ENCODE data around the gene PYGL. TPM values are rescaled to one million over a fixed set of nuclear protein-coding genes. Genes with fewer than 3 reads are reported as not detected.

The PYGL gene
- total RNA-seq = under 1 TPM; 0.44 to 0.81 TPM
- not detected for polyA plus RNA-seq

GRCh38 chr14:50943943-50944646 is at the start of gene PYGL:
Gene PYGL (minus strand): TSS chr14:50944483. CDS start chr14:50944403, 80 bp downstream.
- Mint-ChIP-seq H3K9me3 (peaks cover 0 to 3% (median 0%) of the 10 kb centered on the region in 5 donors), H3K27me3 (peaks cover 29 to 52% of the 10 kb centered on the region in 2 donors), H3K4me3 (peak within 1 kb of the TSS; percentile 74 to 93 (median 86)), H3K36me3 (peaks cover 0 to 6% (median 0%) of the 10 kb centered on the region in 3 donors), H3K4me1 (peaks cover 13 to 22% (median 13%) of the 10 kb centered on the region in 3 donors), H3K27ac (peak within 1 kb of the TSS in 2 of 8 donors; percentile 41 to 50)
- Histone ChIP-seq H3K4me3 (ENCODE audit: low read length) (peak within 1 kb of the TSS; percentile 58), H3K4me1 (ENCODE audit: insufficient read depth, low read length) (peaks cover 6% of the 10 kb centered on the region), H3K27me3 (ENCODE audit: insufficient read depth, low read length, poor library complexity, severe bottlenecking) (peaks cover 22% of the 10 kb centered on the region), H3K36me3 (ENCODE audit: insufficient read depth, low read length) (no peaks in the 10 kb centered on the region), H3K27ac (ENCODE audit: low read depth, low read length) (peak within 1 kb of the TSS; percentile 44), H3K9me3 (ENCODE audit: low read length) (no peaks in the 10 kb centered on the region)
- CTCF ChIA-PET = no interaction called here
- DNase-seq = peak in 2 of 5 donors; percentile 1 to 12
- POLR2A ChIA-PET = no interaction called here

GRCh38 chr14:50985859-50986331 is 41.6 kb upstream of the PYGL start:
- peaks cover 4 to 36% of the 10 kb centered on the region in 2 donors for H3K27me3 Mint-ChIP-seq
- no peak overlapping the region for H3K4me3 ChIP-seq (ENCODE audit: low read length)
- DNase-seq = no peak
- H3K4me1 ChIP-seq (ENCODE audit: insufficient read depth, low read length) = no peaks in the 10 kb centered on the region
- ChIA-PET POLR2A (no interaction called here), CTCF (no interaction called here)
- H3K27me3 ChIP-seq (ENCODE audit: insufficient read depth, low read length, poor library complexity, severe bottlenecking) = no peaks in the 10 kb centered on the region
- H3K36me3 ChIP-seq (ENCODE audit: insufficient read depth, low read length) = no peaks in the 10 kb centered on the region
- H3K27ac Mint-ChIP-seq = peak overlapping the region in 1 of 8 donors; percentile 75
- H3K27ac ChIP-seq (ENCODE audit: low read depth, low read length) = no peak overlapping the region
- H3K4me1 Mint-ChIP-seq = no peaks in the 10 kb centered on the region
- no peaks in the 10 kb centered on the region for H3K9me3 ChIP-seq (ENCODE audit: low read length)
- H3K9me3 Mint-ChIP-seq = no peaks in the 10 kb centered on the region
- peaks cover 0 to 2% (median 0%) of the 10 kb centered on the region in 3 donors for H3K36me3 Mint-ChIP-seq
- H3K4me3 Mint-ChIP-seq = no peak overlapping the region

DNA sequence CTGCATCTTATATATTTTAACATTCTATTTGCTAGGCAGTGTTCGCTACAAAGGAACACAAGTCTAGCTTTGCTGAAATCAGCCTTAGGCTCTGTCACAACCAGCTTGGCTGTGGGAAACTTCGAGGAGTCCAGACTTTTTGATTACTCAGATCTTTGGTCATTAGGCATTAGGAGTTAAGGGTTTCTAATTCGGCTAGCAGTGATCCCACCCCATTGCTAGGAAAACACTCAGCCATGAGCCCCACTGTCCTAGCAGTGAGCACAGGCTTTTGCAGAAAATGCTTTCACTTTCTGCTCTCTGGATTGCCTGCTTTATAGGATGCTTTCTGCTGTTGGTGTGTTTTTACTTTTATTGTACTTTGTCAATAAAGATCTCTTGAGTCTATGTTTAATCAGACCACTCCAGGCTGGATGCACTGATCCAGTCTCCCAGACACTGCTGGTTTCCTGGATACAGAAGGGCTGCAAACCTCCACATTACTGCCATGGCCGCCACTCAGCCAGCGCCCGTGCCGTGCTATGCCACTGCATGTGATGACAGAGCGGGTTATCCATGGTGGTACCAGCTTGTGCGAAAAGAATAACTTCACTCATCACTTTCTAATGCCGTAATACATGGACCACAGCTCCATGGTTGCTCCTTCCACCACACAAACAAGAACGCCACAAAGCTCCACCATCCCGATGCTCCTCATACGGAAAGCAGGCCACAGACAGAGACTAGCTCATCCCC is 41.0 kb upstream of the PYGL start:
- no peaks in the 10 kb centered on the region for H3K27me3 ChIP-seq (ENCODE audit: insufficient read depth, low read length, poor library complexity, severe bottlenecking)
- no peaks in the 10 kb centered on the region for H3K9me3 ChIP-seq (ENCODE audit: low read length)
- no peaks in the 10 kb centered on the region for H3K36me3 ChIP-seq (ENCODE audit: insufficient read depth, low read length)
- Mint-ChIP-seq H3K4me3 (no peak overlapping the region), H3K27ac (peak overlapping the region in 1 of 8 donors; percentile 75), H3K4me1 (no peaks in the 10 kb centered on the region), H3K36me3 (peaks cover 0 to 2% (median 0%) of the 10 kb centered on the region in 3 donors), H3K27me3 (peaks cover 4 to 39% of the 10 kb centered on the region in 2 donors), H3K9me3 (no peaks in the 10 kb centered on the region)
- no peaks in the 10 kb centered on the region for H3K4me1 ChIP-seq (ENCODE audit: insufficient read depth, low read length)
- POLR2A ChIA-PET = no interaction called here
- DNase-seq = no peak
- CTCF ChIA-PET = no interaction called here
- H3K4me3 ChIP-seq (ENCODE audit: low read length) = no peak overlapping the region
- H3K27ac ChIP-seq (ENCODE audit: low read depth, low read length) = no peak overlapping the region

DNA sequence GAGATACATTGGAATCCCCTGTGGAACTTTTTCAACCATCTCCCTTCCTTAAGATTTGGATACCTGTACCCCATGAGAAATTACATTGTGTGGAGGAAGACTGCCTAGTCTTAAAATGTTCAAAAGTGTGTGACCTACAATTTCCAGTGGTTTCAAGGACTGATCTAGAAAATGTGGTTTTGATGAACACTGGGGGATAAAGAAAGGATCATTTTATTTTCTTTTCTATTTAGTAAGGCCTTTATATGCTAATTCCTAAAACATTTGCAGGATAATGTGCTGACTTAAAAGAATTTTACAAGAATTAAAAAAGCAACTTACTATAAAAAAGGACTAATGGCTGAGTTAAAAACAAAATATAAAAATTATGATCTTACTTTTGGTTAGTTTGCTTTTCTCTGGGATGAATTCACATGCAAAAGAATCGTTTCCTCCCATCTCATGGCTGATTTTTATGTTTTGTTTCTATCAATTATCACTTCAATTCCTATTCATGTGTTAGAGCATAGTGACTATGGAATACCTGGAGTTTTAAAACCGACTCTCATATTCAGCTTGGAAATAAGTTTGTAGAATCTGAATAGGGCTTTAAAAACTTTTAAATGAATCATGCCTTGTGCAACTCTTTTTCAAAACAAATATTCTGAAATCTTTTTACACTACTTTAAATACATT is 39.9 kb upstream of the PYGL start:
- Histone ChIP-seq H3K4me1 (ENCODE audit: insufficient read depth, low read length) (no peaks in the 10 kb centered on the region), H3K27me3 (ENCODE audit: insufficient read depth, low read length, poor library complexity, severe bottlenecking) (no peaks in the 10 kb centered on the region), H3K9me3 (ENCODE audit: low read length) (no peaks in the 10 kb centered on the region), H3K27ac (ENCODE audit: low read depth, low read length) (no peak overlapping the region), H3K36me3 (ENCODE audit: insufficient read depth, low read length) (no peaks in the 10 kb centered on the region), H3K4me3 (ENCODE audit: low read length) (no peak overlapping the region)
- no peaks in the 10 kb centered on the region for H3K4me1 Mint-ChIP-seq
- no peaks in the 10 kb centered on the region for H3K9me3 Mint-ChIP-seq
- H3K4me3 Mint-ChIP-seq = no peak overlapping the region
- POLR2A ChIA-PET = no interaction called here
- peaks cover 4 to 41% of the 10 kb centered on the region in 2 donors for H3K27me3 Mint-ChIP-seq
- CTCF ChIA-PET = no interaction called here
- DNase-seq = no peak
- H3K27ac Mint-ChIP-seq = no peak overlapping the region
- H3K36me3 Mint-ChIP-seq = peaks cover 0 to 2% (median 0%) of the 10 kb centered on the region in 3 donors

DNA sequence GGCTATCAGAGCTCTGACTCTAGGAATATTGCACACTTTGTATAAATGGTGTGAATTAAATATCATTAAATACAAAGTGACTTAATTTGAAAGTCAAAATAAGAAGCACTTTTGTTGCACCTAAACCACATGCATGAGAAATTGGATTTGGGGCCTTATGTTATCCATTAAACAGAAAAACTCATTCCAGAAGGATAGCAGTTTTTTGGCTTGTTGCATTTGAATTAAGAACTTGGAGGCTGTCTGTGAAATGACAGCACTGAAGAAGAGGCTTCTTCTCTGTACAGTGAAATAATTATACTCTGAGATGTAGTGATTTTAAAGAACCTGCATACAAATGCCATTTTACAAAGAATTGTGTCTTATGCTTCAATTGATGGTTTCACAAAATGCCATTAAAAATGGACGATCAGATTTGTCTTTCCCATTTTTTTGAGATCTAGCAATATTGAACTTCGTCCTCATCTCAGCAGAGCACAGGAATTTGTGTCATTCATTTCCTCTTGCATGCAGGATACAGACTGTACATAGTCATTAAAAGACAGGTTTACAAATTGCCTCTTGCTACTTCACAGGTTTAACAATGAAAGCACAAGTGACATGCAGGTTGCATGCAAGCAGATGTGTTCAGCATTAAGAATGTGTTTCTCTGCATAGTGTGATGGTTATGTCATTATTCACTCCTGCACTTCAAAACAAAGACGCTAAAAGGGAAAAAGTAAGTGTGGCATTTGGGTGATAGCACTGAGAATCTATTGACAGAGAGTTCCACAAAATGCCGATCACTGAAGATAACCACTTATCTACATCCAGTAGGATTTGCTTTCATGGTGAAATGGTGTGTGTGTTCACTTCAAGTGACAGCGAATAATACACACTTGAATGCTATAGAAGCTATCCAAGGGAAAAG is 35.9 kb upstream of the PYGL start:
- no peak overlapping the region for H3K27ac Mint-ChIP-seq
- H3K27me3 Mint-ChIP-seq = peaks cover 6 to 41% of the 10 kb centered on the region in 2 donors
- no peaks in the 10 kb centered on the region for H3K9me3 Mint-ChIP-seq
- Histone ChIP-seq H3K9me3 (ENCODE audit: low read length) (no peaks in the 10 kb centered on the region), H3K27me3 (ENCODE audit: insufficient read depth, low read length, poor library complexity, severe bottlenecking) (no peaks in the 10 kb centered on the region), H3K4me3 (ENCODE audit: low read length) (no peak overlapping the region), H3K4me1 (ENCODE audit: insufficient read depth, low read length) (no peaks in the 10 kb centered on the region), H3K27ac (ENCODE audit: low read depth, low read length) (no peak overlapping the region), H3K36me3 (ENCODE audit: insufficient read depth, low read length) (no peaks in the 10 kb centered on the region)
- no peak overlapping the region for H3K4me3 Mint-ChIP-seq
- peaks cover 0 to 2% (median 0%) of the 10 kb centered on the region in 3 donors for H3K36me3 Mint-ChIP-seq
- ChIA-PET CTCF (no interaction called here), POLR2A (no interaction called here)
- no peaks in the 10 kb centered on the region for H3K4me1 Mint-ChIP-seq
- DNase-seq = no peak

DNA sequence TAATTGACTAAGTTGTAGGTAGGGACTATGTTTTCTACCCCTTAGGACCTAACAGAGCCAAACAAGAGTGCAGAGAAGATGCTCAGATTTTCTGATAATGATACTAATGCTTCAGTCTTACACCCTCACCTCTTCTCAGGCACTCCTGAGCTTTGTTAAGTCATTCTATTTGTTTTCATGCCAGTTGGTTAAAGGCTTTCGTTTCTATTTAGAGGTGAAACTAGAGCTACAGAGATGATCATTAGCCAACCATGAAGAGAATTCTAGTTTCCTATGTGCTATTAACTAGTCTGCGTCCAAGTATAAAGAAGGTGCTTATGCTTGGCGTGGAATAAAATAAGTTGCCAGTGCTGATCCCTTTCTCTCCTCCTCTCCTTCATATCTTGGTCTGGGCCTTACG is 34.6 kb upstream of the PYGL start:
- H3K27ac Mint-ChIP-seq = no peak overlapping the region
- Histone ChIP-seq H3K36me3 (ENCODE audit: insufficient read depth, low read length) (no peaks in the 10 kb centered on the region), H3K9me3 (ENCODE audit: low read length) (no peaks in the 10 kb centered on the region), H3K27ac (ENCODE audit: low read depth, low read length) (no peak overlapping the region), H3K4me1 (ENCODE audit: insufficient read depth, low read length) (no peaks in the 10 kb centered on the region), H3K27me3 (ENCODE audit: insufficient read depth, low read length, poor library complexity, severe bottlenecking) (no peaks in the 10 kb centered on the region), H3K4me3 (ENCODE audit: low read length) (no peak overlapping the region)
- H3K9me3 Mint-ChIP-seq = no peaks in the 10 kb centered on the region
- no peak overlapping the region for H3K4me3 Mint-ChIP-seq
- no peaks in the 10 kb centered on the region for H3K4me1 Mint-ChIP-seq
- H3K27me3 Mint-ChIP-seq = peaks cover 6 to 41% of the 10 kb centered on the region in 2 donors
- peaks cover 0 to 2% (median 0%) of the 10 kb centered on the region in 3 donors for H3K36me3 Mint-ChIP-seq
- no peak for DNase-seq
- POLR2A ChIA-PET = no interaction called here
- CTCF ChIA-PET = no interaction called here

DNA sequence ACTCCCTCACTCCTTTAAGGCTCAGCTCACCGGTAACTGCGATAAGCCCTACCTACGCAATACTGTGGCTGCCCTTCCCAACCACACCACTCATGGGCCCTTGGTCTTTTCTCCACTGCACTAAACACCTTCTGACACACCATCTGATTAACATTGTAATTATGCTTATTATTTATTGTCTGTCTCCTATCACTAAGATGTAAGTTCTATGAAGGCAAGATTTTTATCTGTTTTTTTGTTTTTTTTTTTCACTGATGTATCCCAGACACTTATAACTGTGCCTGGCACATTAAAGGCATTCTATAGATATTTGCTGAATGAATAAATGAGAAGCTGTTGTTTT is 34.2 kb upstream of the PYGL start:
- H3K4me3 Mint-ChIP-seq = no peak overlapping the region
- H3K9me3 ChIP-seq (ENCODE audit: low read length) = no peaks in the 10 kb centered on the region
- ChIA-PET POLR2A (no interaction called here), CTCF (no interaction called here)
- no peak overlapping the region for H3K27ac ChIP-seq (ENCODE audit: low read depth, low read length)
- DNase-seq = no peak
- H3K27me3 Mint-ChIP-seq = peaks cover 4 to 40% of the 10 kb centered on the region in 2 donors
- no peaks in the 10 kb centered on the region for H3K27me3 ChIP-seq (ENCODE audit: insufficient read depth, low read length, poor library complexity, severe bottlenecking)
- no peak overlapping the region for H3K4me3 ChIP-seq (ENCODE audit: low read length)
- peaks cover 0 to 2% (median 0%) of the 10 kb centered on the region in 3 donors for H3K36me3 Mint-ChIP-seq
- H3K27ac Mint-ChIP-seq = no peak overlapping the region
- no peaks in the 10 kb centered on the region for H3K9me3 Mint-ChIP-seq
- H3K4me1 Mint-ChIP-seq = no peaks in the 10 kb centered on the region
- H3K36me3 ChIP-seq (ENCODE audit: insufficient read depth, low read length) = no peaks in the 10 kb centered on the region
- H3K4me1 ChIP-seq (ENCODE audit: insufficient read depth, low read length) = no peaks in the 10 kb centered on the region

Measured in CD8-positive, alpha-beta memory T cell (primary cell).